HG02588 (cell line): ENCODE results near the gene EIF4E1B.
A peak's percentile ranks its signal among the peaks of the same experiment; 100 is the strongest.
"Not testable (repeated sequence)": the region's sequence is repeated elsewhere in the genome, so short reads cannot be mapped to it uniquely, and the experiment has no call there.

Experiments
- ATAC-seq: cut with Tn5 transposase; IDR thresholded peaks from one replicate; pipeline ENCODE4 v1.9.1; 2021; ENCODE audit warnings: mild to moderate bottlenecking, moderate library complexity; ENCODE audit not compliant: unreplicated experiment

The EIF4E1B gene, protein sequence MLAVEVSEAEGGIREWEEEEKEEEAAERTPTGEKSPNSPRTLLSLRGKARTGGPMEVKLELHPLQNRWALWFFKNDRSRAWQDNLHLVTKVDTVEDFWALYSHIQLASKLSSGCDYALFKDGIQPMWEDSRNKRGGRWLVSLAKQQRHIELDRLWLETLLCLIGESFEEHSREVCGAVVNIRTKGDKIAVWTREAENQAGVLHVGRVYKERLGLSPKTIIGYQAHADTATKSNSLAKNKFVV

DNA sequence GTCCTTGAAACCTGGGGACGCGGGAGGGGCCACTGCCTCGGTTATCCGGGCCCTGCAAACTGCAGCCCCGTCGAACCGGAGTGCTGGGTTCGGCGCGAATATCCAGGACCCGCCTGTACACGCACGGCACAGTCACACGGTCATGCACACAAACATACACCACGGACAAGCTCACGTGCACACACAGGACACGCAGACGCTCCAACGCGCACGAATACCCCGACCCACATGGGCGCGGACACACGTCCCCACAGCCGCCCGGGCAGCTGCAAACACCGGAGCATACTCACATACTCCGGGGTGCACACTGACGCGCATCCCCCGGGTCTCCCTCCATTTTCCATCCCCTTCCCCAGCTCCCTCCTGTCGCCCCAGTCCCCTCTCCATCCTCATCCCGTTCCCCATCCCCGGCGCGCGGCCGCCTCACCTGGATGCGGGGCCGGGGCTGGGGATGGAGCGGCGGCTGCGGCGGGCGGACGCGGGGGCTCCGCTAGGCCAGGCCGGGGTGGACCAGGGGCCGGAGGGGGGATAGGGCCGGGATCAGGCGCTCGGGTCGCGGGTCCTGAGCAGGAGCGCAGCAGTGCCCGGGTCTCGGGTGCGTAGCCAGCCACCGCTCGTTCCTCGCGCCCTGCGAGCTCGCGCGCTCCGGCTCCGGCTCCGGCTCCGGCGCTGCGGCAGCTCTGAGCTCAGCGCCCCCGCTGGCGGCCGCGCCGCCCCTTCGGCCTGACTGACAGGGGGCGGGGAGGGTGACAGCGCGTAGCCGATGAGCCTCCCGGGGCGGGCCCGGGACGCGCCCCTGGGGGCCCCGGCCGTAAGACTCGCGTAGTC lies at the start of gene EIF4E1B, which contains the start of gene SNCB:
Gene EIF4E1B (plus strand): TSS at position 823 of the 828 bp plus-strand sequence. CDS start 12,113 bp downstream, outside the sequence.
Gene SNCB (minus strand): TSS at position 682 of the 828 bp plus-strand sequence. CDS start 880 bp downstream, outside the sequence.
- peak; percentile 69 for ATAC-seq

DNA sequence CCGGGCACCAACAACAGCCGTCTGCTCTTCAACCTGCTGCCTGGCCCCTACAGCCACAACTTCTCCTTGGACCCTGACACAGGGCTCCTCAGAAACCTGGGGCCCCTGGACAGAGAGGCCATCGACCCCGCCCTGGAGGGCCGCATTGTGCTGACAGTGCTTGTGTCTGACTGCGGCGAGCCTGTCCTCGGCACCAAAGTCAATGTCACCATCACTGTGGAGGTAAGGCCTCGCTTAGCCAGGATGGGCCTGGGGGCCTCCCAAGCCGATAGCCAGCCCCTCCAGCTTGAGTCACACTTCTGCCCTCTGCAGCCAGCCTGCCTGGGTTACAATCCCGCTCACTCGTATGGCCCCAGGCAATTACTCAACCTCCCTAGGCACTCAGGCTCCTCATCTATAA lies 49.1 kb upstream of the EIF4E1B start:
- ATAC-seq, result no peak

DNA sequence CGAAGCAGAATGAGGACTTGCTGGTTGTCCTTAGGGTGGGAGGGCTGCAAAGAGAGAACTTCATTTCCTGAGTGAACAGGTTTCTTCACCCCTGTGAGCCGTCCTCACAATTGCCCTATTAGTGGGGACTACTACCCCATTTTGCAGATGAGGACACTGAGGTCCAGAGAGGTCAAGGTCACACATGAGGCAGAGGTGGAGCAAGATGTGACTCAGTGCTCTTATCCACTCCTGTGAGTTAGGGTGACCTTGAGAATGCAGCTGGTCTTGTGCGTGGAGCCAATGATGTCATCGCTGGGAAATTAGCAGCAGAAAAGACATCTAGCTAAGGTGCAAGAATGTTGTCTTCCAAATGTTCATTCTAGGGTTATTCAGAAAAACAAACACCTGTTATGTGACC lies 47.4 kb upstream of the EIF4E1B start:
- ATAC-seq, result no peak

DNA sequence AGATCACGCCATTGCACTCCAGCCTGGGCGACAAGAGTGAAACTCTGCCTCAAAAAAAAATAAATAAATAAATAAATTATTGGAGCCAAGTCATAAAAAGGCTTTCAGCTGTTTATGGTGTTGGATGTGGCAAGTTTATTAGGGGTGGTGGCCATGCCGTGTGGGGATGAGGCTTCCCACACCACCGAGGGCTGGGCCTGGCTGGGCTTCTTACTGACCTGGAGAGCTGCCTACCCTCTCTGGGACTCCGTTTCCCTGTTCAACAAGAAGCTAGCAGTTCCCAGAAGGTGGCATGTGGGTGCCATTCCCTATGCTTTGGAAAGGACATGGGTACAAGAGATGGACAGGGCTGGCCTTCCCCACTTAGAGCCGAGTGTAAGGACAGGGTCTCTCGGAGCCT lies 43.1 kb upstream of the EIF4E1B start:
- ATAC-seq, result no peak

DNA sequence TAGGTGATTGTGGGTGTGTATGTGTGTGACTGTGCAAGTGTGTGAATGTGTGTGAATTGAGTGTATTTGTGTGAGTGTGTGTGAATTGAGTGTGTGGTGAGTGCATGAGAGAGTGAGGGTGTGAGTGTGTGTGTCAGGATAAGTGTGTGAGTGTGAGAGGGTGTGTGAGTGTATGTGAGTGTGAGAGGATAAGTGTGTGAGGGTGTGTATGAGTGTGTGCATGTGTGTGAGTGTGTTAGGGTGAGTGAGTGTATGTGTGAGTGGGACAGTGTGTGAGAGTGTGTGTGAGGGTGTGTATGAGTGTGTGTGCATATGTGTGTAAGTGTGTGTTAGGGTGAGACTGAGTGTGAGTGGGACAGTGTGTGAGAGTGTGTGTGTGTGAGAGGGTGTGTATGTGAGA lies 42.2 kb upstream of the EIF4E1B start:
- no peak for ATAC-seq

DNA sequence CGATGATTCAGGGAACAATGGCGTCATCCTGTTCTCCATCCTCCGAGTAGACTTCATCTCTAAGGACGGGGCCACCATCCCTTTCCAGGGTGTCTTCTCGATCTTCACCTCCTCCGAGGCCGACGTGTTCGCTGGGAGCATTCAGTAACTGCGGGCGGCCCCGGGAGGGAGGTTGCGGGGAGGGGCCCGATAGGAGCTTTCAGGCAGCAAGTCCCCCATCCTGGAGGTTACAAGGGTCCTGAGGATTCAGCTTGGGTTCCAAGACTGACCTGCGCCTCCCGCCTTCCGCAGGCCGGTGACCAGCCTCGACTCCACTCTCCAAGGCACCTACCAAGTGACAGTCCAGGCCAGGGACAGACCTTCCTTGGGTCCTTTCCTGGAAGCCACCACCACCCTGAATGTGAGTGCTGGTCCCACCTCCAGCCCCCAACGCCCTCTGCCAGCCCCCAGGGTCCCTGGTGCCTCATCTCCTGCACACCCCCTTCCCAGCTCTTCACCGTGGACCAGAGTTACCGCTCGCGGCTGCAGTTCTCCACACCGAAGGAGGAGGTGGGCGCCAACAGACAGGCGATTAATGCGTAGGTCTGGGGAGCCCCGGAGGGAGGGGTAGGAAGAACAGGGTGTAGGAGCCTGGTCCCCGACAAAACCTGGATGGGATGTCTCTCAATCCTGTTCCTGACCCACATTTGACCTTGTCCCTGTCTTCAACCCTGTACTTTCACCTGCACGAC lies 41.3 kb upstream of the EIF4E1B start:
- no peak for ATAC-seq

DNA sequence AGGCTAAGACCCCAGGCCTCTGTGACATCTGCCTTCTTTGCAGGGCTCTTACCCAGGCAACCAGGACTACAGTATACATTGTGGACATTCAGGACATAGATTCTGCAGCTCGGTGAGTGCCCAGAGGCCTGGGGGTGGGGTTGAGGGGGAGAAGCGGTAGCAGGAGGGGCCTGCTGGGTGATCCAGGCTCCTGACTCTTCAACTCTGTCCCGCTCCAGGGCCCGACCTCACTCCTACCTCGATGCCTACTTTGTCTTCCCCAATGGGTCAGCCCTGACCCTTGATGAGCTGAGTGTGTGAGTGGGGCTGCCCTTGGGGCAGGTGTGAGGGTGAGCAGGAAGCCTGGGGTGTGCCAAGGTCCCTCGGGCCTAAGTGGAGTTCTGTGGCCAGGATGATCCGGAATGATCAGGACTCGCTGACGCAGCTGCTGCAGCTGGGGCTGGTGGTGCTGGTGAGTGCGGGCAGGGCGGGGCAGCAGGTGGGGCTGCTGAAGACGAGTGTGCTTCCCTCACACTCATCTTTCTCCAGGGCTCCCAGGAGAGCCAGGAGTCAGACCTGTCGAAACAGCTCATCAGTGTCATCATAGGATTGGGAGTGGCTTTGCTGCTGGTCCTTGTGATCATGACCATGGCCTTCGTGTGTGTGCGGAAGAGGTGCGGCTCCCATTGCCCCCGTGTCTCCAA lies 40.3 kb upstream of the EIF4E1B start:
- ATAC-seq, result no peak

DNA sequence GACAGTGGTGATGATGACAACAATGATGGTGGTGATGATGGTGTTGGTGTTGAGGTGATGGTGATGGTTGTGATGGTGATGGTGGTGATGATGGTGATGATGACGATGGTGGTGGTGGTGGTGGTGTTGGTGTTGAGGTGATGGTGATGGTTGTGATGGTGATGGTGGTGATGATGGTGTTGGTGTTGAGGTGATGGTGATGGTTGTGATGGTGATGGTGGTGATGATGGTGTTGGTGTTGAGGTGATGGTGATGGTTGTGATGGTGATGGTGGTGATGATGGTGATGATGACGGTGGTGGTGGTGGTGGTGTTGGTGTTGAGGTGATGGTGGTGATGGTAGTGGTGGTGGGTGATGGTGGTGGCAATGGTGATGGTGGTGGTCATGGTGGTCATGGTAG lies 38.8 kb upstream of the EIF4E1B start:
- ATAC-seq, result not testable (repeated sequence)

DNA sequence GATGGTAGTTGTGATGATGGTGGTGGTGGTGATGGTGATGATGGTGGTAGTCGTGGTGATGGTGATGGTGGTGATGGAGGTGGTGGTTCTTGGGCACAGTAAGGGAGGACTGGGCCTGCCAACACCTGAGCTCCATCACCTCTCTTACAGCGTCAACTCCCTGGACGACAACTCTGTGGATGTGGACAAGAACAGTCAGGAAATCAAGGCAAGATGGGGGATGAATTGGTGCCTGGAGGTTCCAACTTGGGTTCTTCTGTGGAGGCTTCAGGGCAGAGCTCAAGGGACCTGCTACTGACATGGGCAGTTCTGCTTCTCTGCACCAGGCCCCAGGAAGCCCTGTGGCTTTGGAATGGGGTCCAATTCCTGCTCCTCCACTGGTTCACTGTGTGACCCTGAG lies 37.9 kb upstream of the EIF4E1B start:
- ATAC-seq, result no peak

DNA sequence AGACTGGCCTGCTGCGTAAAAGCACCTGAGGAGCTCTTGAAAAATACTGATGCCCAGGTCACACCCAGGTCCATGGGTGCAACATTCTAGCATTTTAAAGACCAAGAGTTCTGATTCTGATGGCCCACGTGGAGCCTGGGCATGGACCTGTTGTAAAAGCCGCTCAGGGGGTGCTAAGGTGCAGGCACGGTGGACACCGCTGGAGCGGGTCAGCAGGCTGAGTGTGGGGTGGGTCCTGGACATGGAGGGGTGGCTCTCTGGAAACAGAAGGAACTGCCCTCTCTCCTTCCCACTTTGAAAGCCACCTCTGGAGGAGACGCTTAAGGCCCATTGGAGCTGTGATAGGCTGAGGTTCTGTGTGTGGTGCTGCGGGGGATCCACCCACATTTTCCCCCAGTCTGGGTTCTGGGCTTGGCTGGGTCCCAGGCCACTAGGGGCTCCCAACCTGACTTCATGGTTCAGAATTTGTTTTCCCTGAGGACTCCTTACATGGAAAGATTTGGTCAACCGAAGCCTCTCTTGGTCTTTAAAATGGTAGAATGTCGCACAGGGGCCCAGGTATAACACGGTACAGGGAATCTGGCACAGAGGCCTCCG lies 37.1 kb upstream of the EIF4E1B start:
- no peak for ATAC-seq

DNA sequence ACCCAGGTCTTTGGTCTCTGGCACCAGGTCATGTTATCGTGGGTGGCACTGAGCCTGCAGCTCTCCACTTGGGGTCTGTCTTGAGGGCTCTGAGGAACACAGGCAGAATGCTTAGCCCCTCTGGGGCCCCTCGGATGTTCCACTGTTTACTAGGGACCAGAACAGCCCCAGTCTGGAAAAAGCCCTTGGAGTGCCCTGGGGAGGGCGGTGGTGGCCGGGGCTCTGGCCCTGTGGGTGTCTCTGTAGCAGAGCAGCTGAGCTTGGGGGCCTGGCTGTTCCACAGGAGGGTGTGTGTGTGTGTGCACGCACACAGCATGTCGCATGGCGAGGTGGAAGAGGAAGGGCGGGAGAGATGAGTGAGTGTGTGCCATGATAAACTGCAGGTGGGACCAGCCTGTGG lies 35.9 kb upstream of the EIF4E1B start:
- no peak for ATAC-seq

DNA sequence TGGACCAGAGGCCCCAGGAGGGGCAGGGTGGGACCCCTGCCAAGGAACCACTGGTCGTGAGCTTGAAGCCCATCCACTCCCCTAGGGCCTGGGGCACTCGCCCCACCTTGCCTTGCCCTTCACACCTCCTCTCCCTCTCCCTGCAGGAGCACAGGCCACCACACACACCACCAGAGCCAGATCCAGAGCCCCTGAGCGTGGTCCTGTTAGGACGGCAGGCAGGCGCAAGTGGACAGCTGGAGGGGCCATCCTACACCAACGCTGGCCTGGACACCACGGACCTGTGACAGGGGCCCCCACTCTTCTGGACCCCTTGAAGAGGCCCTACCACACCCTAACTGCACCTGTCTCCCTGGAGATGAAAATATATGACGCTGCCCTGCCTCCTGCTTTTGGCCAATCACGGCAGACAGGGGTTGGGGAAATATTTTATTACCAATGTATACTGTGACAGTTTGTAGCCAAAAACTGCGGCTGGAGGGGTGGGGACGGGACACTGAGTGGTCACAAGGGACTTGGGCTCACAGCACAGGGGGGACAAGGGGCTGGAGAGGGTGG lies 35.0 kb upstream of the EIF4E1B start:
- ATAC-seq, result no peak

DNA sequence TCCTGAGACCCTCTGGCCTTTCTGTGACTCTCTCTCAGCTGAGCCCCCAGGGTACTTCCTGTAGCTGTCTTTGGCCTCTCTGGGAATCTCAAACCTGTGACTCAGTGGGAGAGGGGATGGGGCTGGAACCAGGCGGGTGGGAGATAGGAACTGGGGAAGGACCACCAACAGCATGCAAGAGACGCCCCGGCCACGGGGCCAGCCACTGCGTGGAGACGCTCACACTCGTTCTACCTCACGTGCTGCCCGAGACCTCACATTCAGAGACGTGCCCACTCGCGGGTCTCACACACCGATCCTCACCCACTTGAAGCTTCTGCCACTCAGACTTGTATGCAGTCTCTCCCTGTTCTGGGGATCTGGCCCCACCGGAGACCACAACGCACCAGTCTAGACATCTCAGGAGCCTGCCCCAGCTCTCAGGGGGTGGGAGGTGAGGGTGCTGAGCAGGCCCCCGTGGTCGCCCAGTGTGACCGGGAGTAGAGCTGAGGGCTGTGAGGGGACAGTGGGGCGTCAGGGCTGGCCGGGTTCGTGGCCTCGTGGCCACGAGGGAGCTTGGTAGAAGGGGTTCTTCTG lies 34.3 kb upstream of the EIF4E1B start:
- ATAC-seq, result no peak

DNA sequence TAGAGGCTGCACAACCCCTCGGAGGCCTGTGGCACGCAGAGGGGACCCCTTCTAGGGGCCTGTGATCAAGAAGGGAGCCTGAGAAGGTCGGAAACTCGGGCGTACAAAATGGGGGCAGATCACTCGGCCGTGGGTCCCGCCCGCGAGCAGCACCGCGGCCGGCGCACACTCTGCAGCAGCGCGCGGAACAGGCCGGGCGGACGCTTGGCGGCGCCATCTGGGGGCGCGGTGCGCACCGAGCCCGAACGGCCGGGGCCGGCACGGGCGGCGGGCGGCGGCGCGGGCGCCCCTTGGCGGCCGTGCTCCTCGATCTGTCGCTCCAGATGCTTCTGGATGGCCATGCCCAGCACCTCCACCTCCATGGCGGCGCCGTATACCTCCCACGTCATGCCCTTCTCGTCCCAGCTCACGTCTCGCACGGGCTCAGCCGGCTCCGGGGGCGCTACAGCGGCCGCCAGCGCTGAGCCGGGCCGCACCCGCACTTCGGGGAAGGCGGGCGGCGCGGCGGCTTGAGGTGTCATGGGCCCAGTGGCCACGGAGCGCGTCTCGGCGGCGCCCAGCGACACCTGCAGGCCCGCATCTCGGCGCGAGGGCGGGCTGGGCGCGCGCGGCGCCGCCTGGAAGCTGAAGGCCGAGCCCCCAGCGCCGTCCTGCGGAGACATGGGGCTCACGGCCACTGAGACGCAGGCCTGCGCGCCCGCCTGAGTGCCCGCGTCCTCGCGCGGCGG lies 33.6 kb upstream of the EIF4E1B start:
- peak; percentile 41 for ATAC-seq

DNA sequence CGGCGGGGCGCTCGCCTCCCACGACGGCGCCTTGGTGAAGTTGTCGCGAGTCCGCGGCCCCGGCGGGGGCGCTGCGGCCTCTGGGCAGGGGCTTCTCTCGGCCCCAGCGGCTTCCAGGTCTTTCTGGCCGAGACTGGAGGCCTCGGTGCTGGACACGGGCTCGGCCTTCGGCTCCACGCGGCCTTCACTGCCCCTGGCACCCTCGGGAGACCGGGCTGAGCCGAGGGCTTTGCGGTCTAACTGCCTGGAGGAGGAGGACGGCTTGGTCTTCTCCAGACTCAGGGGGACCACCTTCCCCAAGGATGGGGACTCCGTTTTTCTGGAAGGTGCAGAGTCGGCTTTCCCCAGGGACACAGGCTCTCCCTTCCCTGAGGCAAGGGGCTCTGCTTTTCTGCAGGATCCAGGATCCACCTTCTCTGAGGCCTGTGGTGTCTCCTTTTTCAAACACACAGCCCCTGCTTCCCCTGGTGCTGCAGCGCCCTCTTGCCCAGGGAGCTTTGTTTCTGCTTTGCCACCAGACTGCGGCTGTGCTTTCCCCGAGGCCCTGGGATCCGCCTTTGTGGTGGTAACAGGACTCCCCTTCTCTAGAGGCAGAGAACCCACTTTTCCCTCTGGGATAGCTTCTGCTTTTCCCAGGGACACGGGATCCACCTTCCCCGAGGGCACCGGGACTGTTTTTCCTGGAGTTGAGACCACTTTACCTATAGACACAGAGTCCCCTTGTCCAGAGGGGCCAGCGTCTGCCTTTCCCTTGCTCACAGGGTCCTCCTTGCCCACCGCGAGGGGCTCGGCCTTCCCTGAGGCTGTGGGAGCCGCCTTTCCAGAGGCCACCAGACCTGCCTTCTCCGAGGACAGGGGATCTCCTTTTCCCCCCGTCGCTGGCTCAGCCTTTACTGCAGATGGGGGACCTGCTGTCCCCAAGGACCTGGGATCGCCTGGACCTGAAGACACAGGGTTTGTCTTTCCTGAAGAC lies 32.8 kb upstream of the EIF4E1B start:
- no peak for ATAC-seq

DNA sequence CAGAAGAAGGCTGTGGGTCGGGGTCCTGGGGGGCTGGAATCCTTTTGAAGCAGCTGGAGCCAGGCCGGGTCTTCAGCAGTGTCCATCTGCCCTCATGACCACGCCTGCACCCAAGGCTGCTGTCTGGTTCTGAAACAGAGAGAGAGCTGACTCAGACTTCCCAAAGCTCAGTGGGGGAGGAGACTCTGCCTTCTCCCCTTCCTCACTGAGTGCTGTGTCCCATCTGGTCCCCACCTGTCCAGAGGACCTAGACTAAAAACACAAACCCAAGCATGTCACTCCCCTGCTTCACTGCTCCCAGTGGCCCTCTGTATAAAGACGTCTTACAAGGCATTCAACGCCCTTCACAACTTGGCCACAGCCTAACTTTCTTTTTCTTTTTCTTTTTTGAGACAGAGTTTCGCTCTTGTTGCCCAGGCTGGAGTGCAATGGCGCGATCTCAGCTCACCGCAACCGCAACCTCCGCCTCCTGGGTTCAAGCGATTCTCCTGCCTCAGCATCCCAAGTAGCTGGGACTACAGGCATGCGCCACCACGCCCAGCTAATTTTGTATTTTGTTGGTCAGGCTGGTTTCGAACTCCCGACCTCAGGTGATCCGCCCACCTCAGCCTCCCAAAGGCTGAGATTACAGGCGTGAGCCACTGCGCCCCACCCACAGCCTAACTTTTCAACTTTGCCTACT lies 30.6 kb upstream of the EIF4E1B start:
- not testable (repeated sequence) for ATAC-seq

DNA sequence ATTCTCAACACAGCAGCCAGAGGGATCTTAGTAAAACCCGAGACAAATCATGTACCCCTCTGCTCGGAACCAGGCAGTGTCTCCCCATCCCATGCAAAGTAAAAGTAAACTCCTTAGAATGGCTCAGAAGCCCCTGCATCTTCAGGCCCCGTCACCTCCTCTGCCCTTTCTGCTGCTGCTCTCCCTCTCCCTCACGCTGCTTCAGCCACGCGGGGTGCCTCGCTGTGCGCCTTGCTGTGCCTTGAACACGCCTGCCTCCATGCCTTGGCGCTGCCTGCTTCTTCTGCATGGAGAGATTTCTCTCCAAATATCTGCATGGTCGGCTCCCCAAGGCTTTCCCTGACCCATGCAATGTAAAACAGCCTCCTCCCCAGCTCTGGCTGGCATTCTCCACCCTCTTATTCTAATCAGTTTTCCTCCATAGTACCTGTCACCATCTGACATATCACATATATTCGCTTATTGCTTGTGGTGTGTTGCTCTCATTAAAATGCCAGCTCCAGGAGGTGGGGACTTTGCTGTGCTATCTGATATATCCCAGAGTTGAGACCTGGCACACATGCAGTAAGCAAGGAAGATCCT lies 28.5 kb upstream of the EIF4E1B start:
- ATAC-seq, result no peak
